Lung (tissue), 12 donors: ENCODE measurements around the gene SFTPD. TPM values are rescaled to one million over a fixed set of nuclear protein-coding genes. Genes with fewer than 3 reads are reported as not detected.
A peak's percentile ranks its signal among the peaks of the same experiment; 100 is the strongest.

ENCODE experiments used
- ATAC-seq: fragments of 200-7000 bp; cut with Tn5 transposase; one replicate; pipeline ENCODE4 v1.9.1; 2020; ENCODE audit warnings: moderate number of reproducible peaks; ENCODE audit not compliant: insufficient read depth, low FRiP score
- DNase-seq, 3 donors: peaks; one replicate each; pipeline ENCODE4 v3.0.0-alpha.2; 2013 to 2017
- H3K27ac ChIP-seq, 2 donors: one replicate each; pipeline ENCODE4 v1.5.1; 2013; ENCODE audit warnings: mild to moderate bottlenecking in 2 of 2, moderate library complexity in 2 of 2, control low read depth in 1 of 2, inconsistent platforms in 1 of 2, low read depth in 1 of 2, low read length in 1 of 2
- H3K27me3 ChIP-seq, 3 donors: one replicate each; pipeline ENCODE4 v1.5.1; 2013; ENCODE audit warnings: low read length in 2 of 3; ENCODE audit not compliant: control insufficient read depth in 3 of 3, insufficient read depth in 3 of 3
- H3K36me3 ChIP-seq, 4 donors: one replicate each; pipeline ENCODE4 v1.5.1; 2013; ENCODE audit warnings: low read length in 4 of 4, mild to moderate bottlenecking in 1 of 4, moderate library complexity in 1 of 4; ENCODE audit not compliant: control insufficient read depth in 4 of 4, insufficient read depth in 4 of 4
- H3K4me1 ChIP-seq, 5 donors: one replicate each; pipeline ENCODE4 v1.5.1; 2013; ENCODE audit warnings: low read length in 5 of 5, mild to moderate bottlenecking in 2 of 5, moderate library complexity in 1 of 5; ENCODE audit not compliant: control insufficient read depth in 5 of 5, insufficient read depth in 5 of 5
- H3K4me3 ChIP-seq: one replicate; pipeline ENCODE4 v1.5.1; 2013; ENCODE audit warnings: mild to moderate bottlenecking, control low read depth, moderate library complexity
- H3K9ac ChIP-seq, 2 donors: one replicate each; pipeline ENCODE4 v1.5.1; 2013; ENCODE audit warnings: low read length in 2 of 2, control low read depth in 1 of 2; ENCODE audit not compliant: insufficient read depth in 1 of 2
- H3K9me3 ChIP-seq, 4 donors: one replicate each; pipeline ENCODE4 v1.5.1; 2013; ENCODE audit warnings: low read length in 3 of 4, mild to moderate bottlenecking in 1 of 4, moderate library complexity in 1 of 4; ENCODE audit not compliant: control insufficient read depth in 4 of 4, insufficient read depth in 3 of 4
- WGBS, 2 donors: extraction: QIAGEN DNeasy Blood & Tissue Kit; methylation state at CpG; one replicate each; pipeline ENCODE4 v1.1.7; 2013; 5-methylcytosine and 5-hydroxymethylcytosine counted together
- polyA plus RNA-seq, 2 donors: library from polyadenylated mRNA; stranded (reverse); fragments of 200-250 nt; gene quantifications; one replicate each; pipeline ENCODE4 v1.2.1, GENCODE V29; 2013
- total RNA-seq, 2 donors: library from RNA; depleted of rRNA in 1 of 2; stranded (reverse); fragments of >200 nt in 1 of 2; gene quantifications; one replicate each; pipeline ENCODE4 v1.2.1, GENCODE V29; 2014 to 2021
- TF ChIP-seq, protein P1 (sequence below): IDR thresholded peaks from 2 replicates; pipeline ENCODE4 v1.5.1; 2012; ENCODE audit warnings: mild to moderate bottlenecking; ENCODE audit errors: control extremely low read depth, extremely low read depth
- donor health status: control.
- donor health status: control.
- donor health status: Bipolar disorder and iron deficiency.
- donor health status: healthy.
- donor health status: DM: yes; HTN: yes; CAD: no.

SFTPD gene
- total and polyA plus RNA-seq, 4 donors: 216 to 661 (median 635) TPM

DNA sequence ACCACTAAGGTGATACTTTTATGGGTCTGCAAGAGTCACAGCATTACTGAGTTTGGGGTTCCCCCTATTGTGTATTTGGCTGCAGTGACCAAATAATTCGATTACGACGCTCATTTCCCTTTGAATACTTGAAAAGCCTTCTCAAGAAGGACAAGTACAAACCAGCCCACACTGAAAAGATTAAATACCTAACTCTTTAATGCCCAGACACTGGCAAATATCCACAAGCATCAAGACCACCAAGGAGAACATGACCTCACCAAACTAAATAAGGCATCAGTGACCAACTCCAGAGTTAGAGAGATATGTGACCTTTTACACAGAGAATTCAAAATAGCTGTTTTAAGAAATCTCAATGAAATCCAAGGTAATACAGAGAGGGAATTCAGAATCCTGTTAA is 31.8 kb upstream of the SFTPD start:
- peak overlapping the region in 1 of 2 donors; percentile 57 for H3K27ac ChIP-seq
- H3K4me3 ChIP-seq: no peak overlapping the region
- TF ChIP-seq, protein P1, sequence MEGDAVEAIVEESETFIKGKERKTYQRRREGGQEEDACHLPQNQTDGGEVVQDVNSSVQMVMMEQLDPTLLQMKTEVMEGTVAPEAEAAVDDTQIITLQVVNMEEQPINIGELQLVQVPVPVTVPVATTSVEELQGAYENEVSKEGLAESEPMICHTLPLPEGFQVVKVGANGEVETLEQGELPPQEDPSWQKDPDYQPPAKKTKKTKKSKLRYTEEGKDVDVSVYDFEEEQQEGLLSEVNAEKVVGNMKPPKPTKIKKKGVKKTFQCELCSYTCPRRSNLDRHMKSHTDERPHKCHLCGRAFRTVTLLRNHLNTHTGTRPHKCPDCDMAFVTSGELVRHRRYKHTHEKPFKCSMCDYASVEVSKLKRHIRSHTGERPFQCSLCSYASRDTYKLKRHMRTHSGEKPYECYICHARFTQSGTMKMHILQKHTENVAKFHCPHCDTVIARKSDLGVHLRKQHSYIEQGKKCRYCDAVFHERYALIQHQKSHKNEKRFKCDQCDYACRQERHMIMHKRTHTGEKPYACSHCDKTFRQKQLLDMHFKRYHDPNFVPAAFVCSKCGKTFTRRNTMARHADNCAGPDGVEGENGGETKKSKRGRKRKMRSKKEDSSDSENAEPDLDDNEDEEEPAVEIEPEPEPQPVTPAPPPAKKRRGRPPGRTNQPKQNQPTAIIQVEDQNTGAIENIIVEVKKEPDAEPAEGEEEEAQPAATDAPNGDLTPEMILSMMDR: no peak
- 65 to 80% methylated on average over 3 of the region's 3 CpGs for WGBS, 2 donors
- H3K9me3 ChIP-seq: peaks cover 0 to 2% (median 0%) of the 10 kb centered on the region in 4 donors
- peaks cover 0 to 29% (median 7%) of the 10 kb centered on the region in 5 donors for H3K4me1 ChIP-seq
- no peak for ATAC-seq
- peak in 2 of 3 donors; percentile 21 to 22 for DNase-seq
- H3K9ac ChIP-seq: no peak overlapping the region
- H3K36me3 ChIP-seq: no peaks in the 10 kb centered on the region
- peaks cover 0 to 17% (median 15%) of the 10 kb centered on the region in 3 donors for H3K27me3 ChIP-seq

DNA sequence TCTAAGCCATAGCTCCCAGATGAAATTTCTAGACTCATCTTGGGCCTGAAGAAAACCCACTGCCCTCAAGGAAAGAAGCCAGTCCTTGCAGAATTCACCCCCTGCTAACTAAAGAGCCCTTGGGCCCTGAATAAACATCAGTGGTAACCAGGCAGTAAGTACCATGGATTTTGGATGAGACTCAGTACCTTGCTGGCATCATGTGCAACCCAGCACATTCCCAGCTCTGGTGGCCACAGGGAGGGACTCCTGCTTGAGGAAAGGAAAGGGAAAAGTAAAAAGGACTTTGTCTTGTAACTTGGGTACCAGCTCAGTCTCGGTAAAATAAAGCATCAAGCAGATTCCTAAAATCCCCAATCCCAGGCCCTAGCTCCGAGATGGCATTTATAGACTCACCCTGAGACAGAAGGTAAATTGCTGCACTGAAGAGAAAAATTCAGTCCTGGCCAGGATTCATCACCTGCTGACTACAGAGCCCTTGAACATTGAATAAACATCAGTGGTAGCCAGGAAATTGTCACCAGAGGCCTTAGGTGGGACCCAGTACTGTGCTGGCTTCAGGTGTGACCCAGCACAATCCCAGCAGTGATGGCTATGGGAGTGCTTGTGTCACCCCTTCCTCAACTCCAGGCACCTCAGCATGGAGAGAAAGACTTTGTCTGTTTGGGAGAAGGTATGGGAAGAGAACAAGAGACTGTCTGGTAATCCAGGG is 31.2 kb upstream of the SFTPD start:
- peaks cover 0 to 14% (median 10%) of the 10 kb centered on the region in 3 donors for H3K27me3 ChIP-seq
- DNase-seq: peak in 1 of 3 donors; percentile 14

DNA sequence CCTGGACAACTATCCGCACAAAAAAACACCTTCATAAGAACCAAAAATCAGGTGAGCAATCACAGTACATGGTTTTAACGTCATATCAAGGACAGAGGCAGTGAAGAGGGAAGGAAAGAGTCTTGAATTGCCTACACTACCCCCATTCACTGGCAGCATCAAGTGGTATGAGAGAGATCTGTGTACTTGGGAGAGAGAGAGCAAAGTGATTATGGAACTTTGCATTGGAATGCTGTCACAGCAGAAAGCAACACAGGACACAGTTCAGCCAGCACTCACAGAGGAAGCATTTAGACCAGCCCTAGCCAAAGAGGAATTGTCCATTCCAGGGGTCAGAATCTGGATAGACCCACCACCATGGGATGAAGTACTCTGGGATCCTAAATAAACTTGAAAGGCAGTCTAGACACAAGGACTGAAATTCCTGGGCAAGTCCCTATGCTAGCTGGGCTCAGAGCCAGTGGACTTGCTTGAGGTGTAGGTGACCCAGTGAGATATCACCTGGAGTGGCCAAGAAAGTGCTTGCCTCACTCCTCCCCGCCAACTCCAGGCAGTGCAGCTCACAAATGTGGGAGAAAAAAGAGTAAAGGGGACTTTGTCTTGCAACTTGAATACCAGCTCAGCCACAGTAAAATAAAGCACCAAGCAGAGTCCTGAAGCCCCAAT is 30.5 kb upstream of the SFTPD start:
- Histone ChIP-seq H3K36me3 (no peaks in the 10 kb centered on the region), H3K9ac (no peak overlapping the region), H3K27ac (peak overlapping the region in 1 of 2 donors; percentile 57), H3K4me3 (no peak overlapping the region), H3K27me3 (peaks cover 0 to 10% (median 5%) of the 10 kb centered on the region in 3 donors), H3K4me1 (peaks cover 0 to 29% (median 7%) of the 10 kb centered on the region in 5 donors), H3K9me3 (peaks cover 0 to 2% (median 0%) of the 10 kb centered on the region in 4 donors)
- DNase-seq: peak in 2 of 3 donors; percentile 31 to 70
- ATAC-seq: peak; percentile 12
- 67 to 73% methylated on average over 3 of the region's 3 CpGs for WGBS, 2 donors
- TF ChIP-seq, protein P1: no peak

More for the DNA sequence above, 31.2 kb upstream of the SFTPD start:
- H3K36me3 ChIP-seq: no peaks in the 10 kb centered on the region
- no peak for ATAC-seq
- TF ChIP-seq, protein P1: no peak
- WGBS, 2 donors: 59 to 82% methylated on average over 2 of the region's 2 CpGs
- no peak overlapping the region for H3K9ac ChIP-seq
- H3K9me3 ChIP-seq: peaks cover 0 to 2% (median 0%) of the 10 kb centered on the region in 4 donors
- no peak overlapping the region for H3K4me3 ChIP-seq
- peaks cover 0 to 29% (median 7%) of the 10 kb centered on the region in 5 donors for H3K4me1 ChIP-seq
- peak overlapping the region in 1 of 2 donors; percentile 57 for H3K27ac ChIP-seq
